Measurements from ENCODE around the gene UQCRC2. TPM values are rescaled to one million over a fixed set of nuclear protein-coding genes. Genes with fewer than 3 reads are reported as not detected.

UQCRC2 gene
- total and polyA plus RNA-seq, 2 donors (not counting 3 experiments of a cell fraction or from before 2014, with no cell fraction given): 132 to 189 TPM

- BruUV-seq (replicated peaks): no TSS peak
- peaks cover 21 to 35% of the 10 kb centered on the region in 2 experiments for H3K36me3 ChIP-seq (ENCODE audit: control insufficient read depth in 2 of 2, extremely low read depth in 1 of 2, insufficient read depth in 2 of 2, low read length in 2 of 2)
Measured at GRCh38 chr16:21959050-21959449, 5.9 kb downstream of the UQCRC2 start.

More at GRCh38 chr16:21959050-21959449, 5.9 kb downstream of the UQCRC2 start:
- Histone ChIP-seq H3K4me2 (ENCODE audit: insufficient read depth, low read length) (no peak overlapping the region), H3K9ac (replicated peaks; ENCODE audit: extremely low read depth, insufficient read depth, low read length) (no peak overlapping the region), H3K79me2 (ENCODE audit: control insufficient read depth, insufficient read depth, low read length) (peaks cover 22% of the 10 kb centered on the region), H3K4me3 (replicated peaks in 1 of 3; ENCODE audit: insufficient read depth in 1 of 3, low read depth in 1 of 3, low read length in 3 of 3) (no peak overlapping the region), H3K4me1 (ENCODE audit: control insufficient read depth, extremely low read depth, insufficient read depth, low read length) (peaks cover 6% of the 10 kb centered on the region), H4K20me1 (replicated peaks; ENCODE audit: control insufficient read depth, extremely low read depth, insufficient read depth, low read length) (no peaks in the 10 kb centered on the region), H3K9me1 (replicated peaks; ENCODE audit: control insufficient read depth, extremely low read depth, insufficient read depth, low read length) (no peaks in the 10 kb centered on the region), H2AFZ (ENCODE audit: low read depth, low read length) (no peak overlapping the region), H3K27me3 (ENCODE audit: control insufficient read depth in 2 of 2, insufficient read depth in 2 of 2, low read length in 2 of 2) (no peaks in the 10 kb centered on the region), H3K9me3 (replicated peaks; ENCODE audit: control insufficient read depth, insufficient read depth, low read length) (no peaks in the 10 kb centered on the region), H3K27ac (ENCODE audit: insufficient read depth, low read depth, low read length) (no peak overlapping the region)
- DNase-seq (ENCODE audit: low read depth, low spot score) (no peak), FAIRE-seq (no peak)
- dilution Hi-C loops (cut with MboI; ENCODE audit: extremely low pct_ligation_motif_present, low sequenced_read_pairs): no loop called here
- TF ChIP-seq GATA2 (IDR thresholded peaks at IDR 0.05; ENCODE audit: insufficient read depth, insufficient read length, low read depth, low read length) (no peak), POLR2AphosphoS5 (IDR thresholded peaks at IDR 0.05; ENCODE audit: insufficient read depth, low read depth, low read length) (no peak), FOS (IDR thresholded peaks at IDR 0.05; ENCODE audit: borderline replicate concordance, insufficient read depth, low read length) (no peak), CTCF (IDR thresholded peaks at IDR 0.05; ENCODE audit: extremely low read depth in 1 of 2, insufficient read depth in 1 of 2, low read depth in 1 of 2, low read length in 2 of 2) (no peak), EZH2 (IDR thresholded peaks at IDR 0.05; ENCODE audit: borderline replicate concordance, low read depth, low read length, severe bottlenecking) (no peak), JUN (IDR thresholded peaks at IDR 0.05; ENCODE audit: borderline replicate concordance, insufficient read depth, insufficient read length, low read depth) (no peak), MYC (IDR thresholded peaks at IDR 0.05; ENCODE audit: low read depth, low read length) (no peak), POLR2A (IDR thresholded peaks at IDR 0.05; ENCODE audit: low read depth, low read length) (no peak)
- TF ChIP-seq, protein P1, sequence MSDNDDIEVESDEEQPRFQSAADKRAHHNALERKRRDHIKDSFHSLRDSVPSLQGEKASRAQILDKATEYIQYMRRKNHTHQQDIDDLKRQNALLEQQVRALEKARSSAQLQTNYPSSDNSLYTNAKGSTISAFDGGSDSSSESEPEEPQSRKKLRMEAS (IDR thresholded peaks at IDR 0.05; ENCODE audit: insufficient read depth, insufficient read length): no peak
- ChIA-PET POLR2A (no interaction called here), CTCF (no interaction called here)
- intact Hi-C loops (cut with micrococcal nuclease): no loop called here

Data from endothelial cell of umbilical vein (primary cell).